B cell (primary cell): Measurements from ENCODE around the gene PSD4. TPM values are rescaled to one million over a fixed set of nuclear protein-coding genes. Genes with fewer than 3 reads are reported as not detected.

Source experiments
- ATAC-seq: fragments of 200-7000 bp; cut with Tn5 transposase; one replicate; pipeline ENCODE4 v1.10.0; 2021; ENCODE audit warnings: low read depth, mild to moderate bottlenecking, moderate number of reproducible peaks, moderate library complexity
- CTCF ChIA-PET: fragments of 350-600 bp; sonication (Branson Sonifier 250); formaldehyde crosslinking; loops from one replicate; lab custom pipeline; 2021; ENCODE audit warnings: antibody characterized with exemption, inconsistent platforms; lab: Charles Lee
- POLR2A ChIA-PET: fragments of 350-600 bp; sonication (Branson Sonifier 250); formaldehyde crosslinking; loops from one replicate; lab custom pipeline; 2021; ENCODE audit warnings: antibody characterized with exemption; lab: Charles Lee
- DNase-seq: peaks from one replicate; pipeline ENCODE4 v3.0.0; 2013
- H2AFZ ChIP-seq: 2 replicates; pipeline ENCODE4 v1.6.1; 2012; ENCODE audit warnings: mild to moderate bottlenecking, low read depth, low read length; ENCODE audit not compliant: insufficient read depth, poor library complexity, severe bottlenecking
- H3K27ac ChIP-seq, 2 donors: 1 replicate in 1 of 2; 2 replicates in 1 of 2; pipeline ENCODE4 v1.5.1; 2012 to 2013; ENCODE audit warnings: low read length in 2 of 2, mild to moderate bottlenecking in 2 of 2, moderate library complexity in 1 of 2
- H3K27me3 ChIP-seq, 4 experiments: fragments of 200-600 bp in 1 of 4; sonication (generic) in 1 of 4; replicated peaks in 1 of 4; 1 replicate in 2 of 4; 2 replicates in 2 of 4; pipeline versions ENCODE4 v1.6.1 to v1.7.0; 2013 to 2016; ENCODE audit warnings: low read length in 3 of 4, mild to moderate bottlenecking in 2 of 4, mixed read lengths in 1 of 4, moderate library complexity in 1 of 4; ENCODE audit not compliant: insufficient read depth in 4 of 4, control insufficient read depth in 3 of 4; ENCODE audit errors: control extremely low read depth in 1 of 4
- H3K36me3 ChIP-seq, 2 experiments: replicated peaks in 1 of 2; 1 replicate in 1 of 2; 2 replicates in 1 of 2; pipeline versions ENCODE4 v1.6.1 to v1.7.1; 2013; ENCODE audit warnings: low read length in 1 of 2; ENCODE audit not compliant: insufficient read depth in 2 of 2, control insufficient read depth in 1 of 2; ENCODE audit errors: control extremely low read depth in 1 of 2, extremely low read depth in 1 of 2
- H3K4me1 ChIP-seq, 2 donors: fragments of 200-600 bp in 1 of 2; sonication (generic) in 1 of 2; 1 replicate in 1 of 2; 2 replicates in 1 of 2; pipeline versions ENCODE4 v1.5.1 to v1.6.1; 2013 to 2017; ENCODE audit warnings: low read length in 2 of 2; ENCODE audit not compliant: control insufficient read depth in 2 of 2, insufficient read depth in 2 of 2
- H3K4me2 ChIP-seq: replicated peaks from 2 replicates; pipeline ENCODE3; 2012; ENCODE audit warnings: mild to moderate bottlenecking, low read depth, low read length; ENCODE audit not compliant: poor library complexity, severe bottlenecking
- H3K4me3 ChIP-seq, 5 experiments: fragments of 200-600 bp in 1 of 5; sonication (generic) in 1 of 5; 1 replicate in 3 of 5; 2 replicates in 2 of 5; pipeline versions ENCODE4 v1.5.1 to v1.7.0; 2011 to 2016; ENCODE audit warnings: low read length in 4 of 5, mild to moderate bottlenecking in 4 of 5, low read depth in 2 of 5, control low read depth in 1 of 5, moderate library complexity in 1 of 5; ENCODE audit not compliant: insufficient read depth in 1 of 5; ENCODE audit errors: control extremely low read depth in 1 of 5, extremely low read depth in 1 of 5
- H3K79me2 ChIP-seq: fragments of 200-600 bp; sonication (generic); one replicate; pipeline ENCODE4 v1.6.0; 2016; ENCODE audit warnings: low read length; ENCODE audit not compliant: control insufficient read depth, insufficient read depth
- H3K9ac ChIP-seq: fragments of 200-600 bp; sonication (generic); 2 replicates; pipeline ENCODE4 v1.6.1; 2017; ENCODE audit warnings: mild to moderate bottlenecking, low read length, moderate library complexity
- H3K9me3 ChIP-seq, 3 donors: one replicate each; pipeline versions ENCODE4 v1.6.1 to v1.7.1; 2013; ENCODE audit warnings: low read length in 2 of 3; ENCODE audit not compliant: control insufficient read depth in 2 of 3, insufficient read depth in 1 of 3; ENCODE audit errors: control extremely low read depth in 1 of 3
- H4K20me1 ChIP-seq: 2 replicates; pipeline ENCODE4 v1.6.0; 2012; ENCODE audit warnings: mild to moderate bottlenecking, low read length; ENCODE audit not compliant: insufficient read depth, control insufficient read depth, poor library complexity, severe bottlenecking
- H3K27ac Mint-ChIP-seq: one replicate; pipeline ENCODE4 v1.8.0; 2021; ENCODE audit warnings: mixed read lengths
- H3K27me3 Mint-ChIP-seq: one replicate; pipeline ENCODE4 v1.8.0; 2021; ENCODE audit warnings: mixed read lengths
- H3K4me1 Mint-ChIP-seq: one replicate; pipeline ENCODE4 v1.8.0; 2021; ENCODE audit warnings: mixed read lengths
- H3K4me3 Mint-ChIP-seq: one replicate; pipeline ENCODE4 v1.8.0; 2021; ENCODE audit warnings: mixed read lengths
- H3K9me3 Mint-ChIP-seq: one replicate; pipeline ENCODE4 v1.8.0; 2022; ENCODE audit warnings: mixed read lengths; ENCODE audit not compliant: insufficient read depth
- CTCF ChIP-seq: fragments of 200-600 bp; IDR thresholded peaks from one replicate; pipeline ENCODE4 v1.8.0; 2022; ENCODE audit warnings: antibody characterized with exemption, mild to moderate bottlenecking
- EZH2 ChIP-seq: IDR thresholded peaks from 2 replicates; pipeline ENCODE4 v1.6.1; 2012; ENCODE audit warnings: borderline replicate concordance, low read depth, mild to moderate bottlenecking, moderate library complexity, low read length; ENCODE audit not compliant: insufficient read depth, poor library complexity, severe bottlenecking
- WGBS: methylation state at CpG from one replicate; pipeline ENCODE4 v1.1.5; 2013; ENCODE audit warnings: missing lambda C conversion rate; ENCODE audit not compliant: insufficient coverage; 5-methylcytosine and 5-hydroxymethylcytosine counted together
- intact Hi-C: fragments of 100-400 bp; cut with micrococcal nuclease; formaldehyde crosslinking; loops from one replicate; pipeline ENCODE4 v1.10.0; 2022
- polyA plus RNA-seq: library from polyadenylated mRNA; depleted of rRNA; stranded (reverse); fragments of >200 nt; gene quantifications from 2 replicates; pipeline ENCODE4 v1.2.3, GENCODE V29; 2012
- total RNA-seq, 2 donors: library from RNA; stranded (reverse); fragments of 120-200 nt in 1 of 2; gene quantifications; 1 replicate in 1 of 2; 2 replicates in 1 of 2; pipeline versions ENCODE4 v1.2.3 to v1.2.4, GENCODE V29; 2013 to 2022

Gene PSD4
- total and polyA plus RNA-seq, 2 donors (not counting 1 experiment from before 2014, with no cell fraction given) = 87.1 to 203 TPM

GRCh38 chr2:113171334-113172075, 2.3 kb upstream of the PSD4 start:
- H3K4me3 ChIP-seq = no peak overlapping the region
- WGBS = 95% methylated on average over 4 of the region's 8 CpGs
- H3K27ac ChIP-seq = peak overlapping the region; percentile 31 to 91
- H3K79me2 ChIP-seq = peaks cover 94% of the 10 kb centered on the region
- intact Hi-C loops = loop anchor here (2.0 to 10.0 kb wide), 2 partner anchors 15 to 1117 kb away; partner anchors contain the start of gene TMEM87B
- DNase-seq (no peak), ATAC-seq (no peak)
- peak overlapping the region; percentile 7 for H3K4me2 ChIP-seq
- no peak overlapping the region for H3K9ac ChIP-seq
- no peaks in the 10 kb centered on the region for H3K27me3 ChIP-seq
- H4K20me1 ChIP-seq = peaks cover 21% of the 10 kb centered on the region
- peaks cover 0 to 4% (median 0%) of the 10 kb centered on the region in 3 donors for H3K9me3 ChIP-seq
- H2AFZ ChIP-seq = no peak overlapping the region
- H3K4me1 Mint-ChIP-seq = peaks cover 79% of the 10 kb centered on the region
- no peaks in the 10 kb centered on the region for H3K9me3 Mint-ChIP-seq
- no peak for TF ChIP-seq EZH2
- TF ChIP-seq CTCF = no peak
- peak overlapping the region; percentile 92 for H3K27ac Mint-ChIP-seq
- peaks cover 0 to 3% of the 10 kb centered on the region in 2 experiments for H3K36me3 ChIP-seq
- H3K4me1 ChIP-seq = peaks cover 63 to 81% of the 10 kb centered on the region in 2 donors
- no peaks in the 10 kb centered on the region for H3K27me3 Mint-ChIP-seq
- no peak overlapping the region for H3K4me3 Mint-ChIP-seq
- ChIA-PET CTCF (interaction anchor here (1.6 to 18.3 kb wide), 5 partner anchors 9 to 33 kb away, joined by 4 to 327 read pairs (median 29); no protein-coding TSS in a partner anchor), POLR2A (no interaction called here)
